ENCODE data around the gene NCBP2L.

NCBP2L gene

DNA sequence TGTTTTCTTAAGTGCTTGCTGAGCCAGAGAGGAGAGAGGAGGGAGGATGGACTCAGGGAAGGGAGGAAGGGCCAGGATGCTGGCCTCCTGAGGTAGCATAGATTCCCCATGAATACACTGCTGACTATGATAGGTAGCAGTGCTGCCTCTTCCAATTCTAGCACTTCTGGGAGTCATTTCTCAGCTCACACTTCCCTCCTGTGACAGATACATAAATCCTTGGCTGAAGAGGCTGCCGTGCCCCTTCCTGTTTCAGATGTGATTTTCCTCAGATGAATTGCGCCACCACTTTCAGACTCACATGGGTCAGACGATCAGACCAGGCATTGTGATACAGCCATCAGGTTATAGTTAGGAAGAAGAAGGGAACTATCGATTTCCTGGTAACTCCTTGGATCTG, 24.3 kb upstream of the NCBP2L start:
- POLR2A ChIA-PET = interaction anchor here (0.6 kb wide), 1 partner anchor 12 kb away, joined by 3 read pairs; no protein-coding TSS in a partner anchor
- Histone ChIP-seq H3K27ac (ENCODE audit: extremely low read depth, low read depth, low read length) (no peak overlapping the region), H3K9me3 (ENCODE audit: control insufficient read depth, insufficient read depth, low read depth, low read length) (no peaks in the 10 kb centered on the region), H3K4me3 (ENCODE audit: low read depth, low read length) (no peak overlapping the region), H3K4me1 (ENCODE audit: control insufficient read depth, insufficient read depth, low read length) (no peaks in the 10 kb centered on the region), H3K36me3 (ENCODE audit: control insufficient read depth in 2 of 2, insufficient read depth in 1 of 2, low read length in 2 of 2) (no peaks in the 10 kb centered on the region)
- CTCF ChIA-PET = interaction anchor here (0.6 to 1.9 kb wide), 2 partner anchors 10 kb away, joined by 5 to 7 read pairs; no protein-coding TSS in a partner anchor
- TF ChIP-seq ZNF146 (tag by site-specific recombination; IDR thresholded peaks at IDR 0.05) = no peak
- TF ChIP-seq ZNF121 (tag by site-specific recombination; IDR thresholded peaks at IDR 0.05) = no peak
- no peak for TF ChIP-seq ZNF548 (tag by site-specific recombination; IDR thresholded peaks at IDR 0.05)
- no peak for TF ChIP-seq SCRT1 (tag by site-specific recombination; IDR thresholded peaks at IDR 0.05; ENCODE audit: borderline replicate concordance)
- TF ChIP-seq KLF10 (tag by site-specific recombination; IDR thresholded peaks at IDR 0.05) = no peak
- TF ChIP-seq, protein P1, sequence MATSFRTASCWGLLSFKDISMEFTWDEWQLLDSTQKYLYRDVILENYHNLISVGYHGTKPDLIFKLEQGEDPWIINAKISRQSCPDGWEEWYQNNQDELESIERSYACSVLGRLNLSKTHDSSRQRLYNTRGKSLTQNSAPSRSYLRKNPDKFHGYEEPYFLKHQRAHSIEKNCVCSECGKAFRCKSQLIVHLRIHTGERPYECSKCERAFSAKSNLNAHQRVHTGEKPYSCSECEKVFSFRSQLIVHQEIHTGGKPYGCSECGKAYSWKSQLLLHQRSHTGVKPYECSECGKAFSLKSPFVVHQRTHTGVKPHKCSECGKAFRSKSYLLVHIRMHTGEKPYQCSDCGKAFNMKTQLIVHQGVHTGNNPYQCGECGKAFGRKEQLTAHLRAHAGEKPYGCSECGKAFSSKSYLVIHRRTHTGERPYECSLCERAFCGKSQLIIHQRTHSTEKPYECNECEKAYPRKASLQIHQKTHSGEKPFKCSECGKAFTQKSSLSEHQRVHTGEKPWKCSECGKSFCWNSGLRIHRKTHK (tag by site-specific recombination; IDR thresholded peaks at IDR 0.05) = no peak
- TF ChIP-seq REPIN1 (tag by site-specific recombination; IDR thresholded peaks at IDR 0.05; ENCODE audit: low read depth) = no peak
- no peak for TF ChIP-seq ZNF239 (tag by site-specific recombination; IDR thresholded peaks at IDR 0.05)
- no peak for TF ChIP-seq ZNF416 (tag by site-specific recombination; IDR thresholded peaks at IDR 0.05)
- TF ChIP-seq ZNF654 (tag by site-specific recombination; IDR thresholded peaks at IDR 0.05; ENCODE audit: low read depth) = no peak
- TF ChIP-seq ZNF114 (tag by site-specific recombination; IDR thresholded peaks at IDR 0.05) = no peak
- TF ChIP-seq ZNF211 (tag by site-specific recombination; IDR thresholded peaks at IDR 0.05; ENCODE audit: low read depth) = no peak
- no peak for TF ChIP-seq ZNF433 (tag by site-specific recombination; IDR thresholded peaks at IDR 0.05; ENCODE audit: low read depth)
- TF ChIP-seq, protein P2, sequence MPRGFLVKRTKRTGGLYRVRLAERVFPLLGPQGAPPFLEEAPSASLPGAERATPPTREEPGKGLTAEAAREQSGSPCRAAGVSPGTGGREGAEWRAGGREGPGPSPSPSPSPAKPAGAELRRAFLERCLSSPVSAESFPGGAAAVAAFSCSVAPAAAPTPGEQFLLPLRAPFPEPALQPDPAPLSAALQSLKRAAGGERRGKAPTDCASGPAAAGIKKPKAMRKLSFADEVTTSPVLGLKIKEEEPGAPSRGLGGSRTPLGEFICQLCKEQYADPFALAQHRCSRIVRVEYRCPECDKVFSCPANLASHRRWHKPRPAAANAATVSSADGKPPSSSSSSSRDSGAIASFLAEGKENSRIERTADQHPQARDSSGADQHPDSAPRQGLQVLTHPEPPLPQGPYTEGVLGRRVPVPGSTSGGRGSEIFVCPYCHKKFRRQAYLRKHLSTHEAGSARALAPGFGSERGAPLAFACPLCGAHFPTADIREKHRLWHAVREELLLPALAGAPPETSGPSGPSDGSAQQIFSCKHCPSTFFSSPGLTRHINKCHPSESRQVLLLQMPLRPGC (tag by site-specific recombination; IDR thresholded peaks at IDR 0.05) = no peak
- TF ChIP-seq ZNF585B (tag by site-specific recombination; IDR thresholded peaks at IDR 0.05) = no peak
- no peak for TF ChIP-seq GLI2 (tag by site-specific recombination; IDR thresholded peaks at IDR 0.05; ENCODE audit: borderline replicate concordance, low read depth)
- TF ChIP-seq ZNF274 (IDR thresholded peaks at IDR 0.05; ENCODE audit: low read length) = no peak
- no peak for TF ChIP-seq ZNF274 (tag by site-specific recombination; IDR thresholded peaks at IDR 0.05; ENCODE audit: borderline replicate concordance)
- TF ChIP-seq, protein P3, sequence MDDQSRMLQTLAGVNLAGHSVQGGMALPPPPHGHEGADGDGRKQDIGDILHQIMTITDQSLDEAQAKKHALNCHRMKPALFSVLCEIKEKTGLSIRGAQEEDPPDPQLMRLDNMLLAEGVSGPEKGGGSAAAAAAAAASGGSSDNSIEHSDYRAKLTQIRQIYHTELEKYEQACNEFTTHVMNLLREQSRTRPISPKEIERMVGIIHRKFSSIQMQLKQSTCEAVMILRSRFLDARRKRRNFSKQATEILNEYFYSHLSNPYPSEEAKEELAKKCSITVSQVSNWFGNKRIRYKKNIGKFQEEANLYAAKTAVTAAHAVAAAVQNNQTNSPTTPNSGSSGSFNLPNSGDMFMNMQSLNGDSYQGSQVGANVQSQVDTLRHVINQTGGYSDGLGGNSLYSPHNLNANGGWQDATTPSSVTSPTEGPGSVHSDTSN (CRISPR knock-in tag; IDR thresholded peaks at IDR 0.05) = no peak
- no peak for TF ChIP-seq ZNF768 (tag by site-specific recombination; IDR thresholded peaks at IDR 0.05)
- TF ChIP-seq ZNF571 (tag by site-specific recombination; IDR thresholded peaks at IDR 0.05) = no peak

DNA sequence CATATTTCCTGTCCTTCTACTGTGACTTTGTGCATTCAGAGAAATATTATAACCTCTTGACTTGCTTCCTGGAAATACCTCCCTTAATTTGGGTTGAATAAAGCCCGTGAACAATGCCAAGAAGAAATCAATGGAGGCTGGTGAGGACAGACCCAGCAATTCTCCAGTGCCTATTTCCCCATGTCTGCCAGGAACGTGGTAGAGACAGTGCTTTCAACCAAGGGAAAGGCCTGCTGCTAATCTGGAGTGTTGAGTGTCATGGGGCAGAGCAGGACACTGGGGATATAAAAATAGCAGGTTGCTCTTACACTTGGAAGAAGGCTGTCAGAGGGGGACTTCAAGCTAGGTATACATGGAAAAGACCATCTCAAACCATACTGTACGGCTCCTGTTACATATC, 21.8 kb upstream of the NCBP2L start:
- CTCF ChIA-PET = interaction anchor here (0.9 kb wide), 1 partner anchor 23 kb away, joined by 3 read pairs; no protein-coding TSS in a partner anchor
- no peaks in the 10 kb centered on the region for H3K9me3 ChIP-seq (ENCODE audit: control insufficient read depth, insufficient read depth, low read depth, low read length)
- peaks cover 0 to 2% of the 10 kb centered on the region in 2 experiments; a peak in 1 of 3 replicates for H3K36me3 ChIP-seq (ENCODE audit: control insufficient read depth in 2 of 2, insufficient read depth in 1 of 2, low read length in 2 of 2)
- no peak overlapping the region for H3K4me3 ChIP-seq (ENCODE audit: low read depth, low read length)
- H3K4me1 ChIP-seq (ENCODE audit: control insufficient read depth, insufficient read depth, low read length) = no peaks in the 10 kb centered on the region
- H3K27ac ChIP-seq (ENCODE audit: extremely low read depth, low read depth, low read length) = no peak overlapping the region
- TF ChIP-seq ZNF114 (tag by site-specific recombination; IDR thresholded peaks at IDR 0.05) (no peak), ZNF529 (tag by site-specific recombination; IDR thresholded peaks at IDR 0.05; ENCODE audit: insufficient replicate concordance) (no peak), ZNF777 (tag by site-specific recombination; IDR thresholded peaks at IDR 0.05; ENCODE audit: borderline replicate concordance) (no peak)
- TF ChIP-seq, protein P4, sequence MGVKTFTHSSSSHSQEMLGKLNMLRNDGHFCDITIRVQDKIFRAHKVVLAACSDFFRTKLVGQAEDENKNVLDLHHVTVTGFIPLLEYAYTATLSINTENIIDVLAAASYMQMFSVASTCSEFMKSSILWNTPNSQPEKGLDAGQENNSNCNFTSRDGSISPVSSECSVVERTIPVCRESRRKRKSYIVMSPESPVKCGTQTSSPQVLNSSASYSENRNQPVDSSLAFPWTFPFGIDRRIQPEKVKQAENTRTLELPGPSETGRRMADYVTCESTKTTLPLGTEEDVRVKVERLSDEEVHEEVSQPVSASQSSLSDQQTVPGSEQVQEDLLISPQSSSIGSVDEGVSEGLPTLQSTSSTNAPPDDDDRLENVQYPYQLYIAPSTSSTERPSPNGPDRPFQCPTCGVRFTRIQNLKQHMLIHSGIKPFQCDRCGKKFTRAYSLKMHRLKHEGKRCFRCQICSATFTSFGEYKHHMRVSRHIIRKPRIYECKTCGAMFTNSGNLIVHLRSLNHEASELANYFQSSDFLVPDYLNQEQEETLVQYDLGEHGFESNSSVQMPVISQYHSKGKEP (tag by site-specific recombination; IDR thresholded peaks at IDR 0.05) = no peak
- POLR2A ChIA-PET = interaction anchor here (1.0 kb wide), 1 partner anchor 10 kb away, joined by 3 read pairs; no protein-coding TSS in a partner anchor
